NCI-H1417 (cell line): ENCODE data around the gene GABBR1.
"Not testable (repeated sequence)": the region's sequence is repeated elsewhere in the genome, so short reads cannot be mapped to it uniquely, and the experiment has no call there.

Experiments
- DNase-seq, 3 experiments: peaks; one replicate each; lab custom pipeline; 2025; lab: John Stamatoyannopoulos, UW

GABBR1 gene

GRCh38 chr6:29632789-29633533 lies at the start of gene GABBR1:
Gene GABBR1 (minus strand): TSS chr6:29633183. CDS start chr6:29632385, 798 bp downstream.
- DNase-seq = peak; percentile 80 to 95 (median 94)

DNA sequence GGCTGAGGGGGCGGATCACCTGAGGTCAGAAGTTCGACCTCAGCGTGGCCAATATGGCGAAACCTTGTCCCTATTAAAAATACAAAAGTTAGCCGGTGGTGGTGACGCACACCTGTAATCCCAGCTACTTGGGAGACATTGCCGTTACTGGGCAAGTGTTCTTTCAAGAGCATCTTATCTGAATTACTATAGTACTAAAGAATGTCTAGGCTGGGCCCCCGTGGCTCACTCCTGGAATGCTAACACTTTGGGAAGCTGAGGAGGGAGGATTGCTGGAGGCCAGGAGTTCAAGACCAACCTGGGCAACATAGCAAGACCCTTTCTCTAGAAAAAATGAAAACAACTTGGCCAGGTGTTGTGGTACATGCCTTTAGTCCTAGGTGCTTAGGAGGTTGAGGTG lies 48.8 kb upstream of the GABBR1 start:
- no peak for DNase-seq

GRCh38 chr6:29680904-29681303 lies 47.9 kb upstream of the GABBR1 start, which contains the start of gene ZFP57:
Gene ZFP57 (minus strand): TSS chr6:29681152. CDS start chr6:29677003, 4,149 bp downstream.
- no peak for DNase-seq

- DNase-seq = no peak
Measured at GRCh38 chr6:29680416-29680815, 47.4 kb upstream of the GABBR1 start.

DNA sequence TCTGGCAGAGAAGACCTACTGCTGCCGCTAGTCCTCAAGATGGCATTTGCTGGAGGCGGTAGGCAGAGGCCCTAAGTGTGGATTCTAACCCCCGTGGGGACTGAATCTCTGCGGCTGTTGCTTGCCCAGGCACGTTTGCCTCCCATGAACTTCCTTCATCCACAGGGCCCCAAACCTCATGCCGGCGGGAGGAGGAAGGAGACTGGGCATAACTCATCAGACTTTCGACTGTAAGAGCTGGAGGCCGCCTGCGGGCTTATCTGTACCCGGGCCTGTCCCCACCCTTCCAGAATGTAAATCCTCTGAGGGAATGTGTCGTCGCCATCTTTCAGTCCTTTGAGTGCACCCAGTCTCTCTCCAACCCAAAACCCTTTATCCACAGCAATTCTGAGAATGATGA lies 47.0 kb upstream of the GABBR1 start:
- DNase-seq = no peak

GRCh38 chr6:29678114-29678513 lies 45.1 kb upstream of the GABBR1 start:
- no peak for DNase-seq

GRCh38 chr6:29676981-29677601 lies 44.1 kb upstream of the GABBR1 start:
- DNase-seq = peak in 1 of 3 experiments; percentile 6

- DNase-seq = no peak
Measured at GRCh38 chr6:29675561-29675960, 42.6 kb upstream of the GABBR1 start.

DNA sequence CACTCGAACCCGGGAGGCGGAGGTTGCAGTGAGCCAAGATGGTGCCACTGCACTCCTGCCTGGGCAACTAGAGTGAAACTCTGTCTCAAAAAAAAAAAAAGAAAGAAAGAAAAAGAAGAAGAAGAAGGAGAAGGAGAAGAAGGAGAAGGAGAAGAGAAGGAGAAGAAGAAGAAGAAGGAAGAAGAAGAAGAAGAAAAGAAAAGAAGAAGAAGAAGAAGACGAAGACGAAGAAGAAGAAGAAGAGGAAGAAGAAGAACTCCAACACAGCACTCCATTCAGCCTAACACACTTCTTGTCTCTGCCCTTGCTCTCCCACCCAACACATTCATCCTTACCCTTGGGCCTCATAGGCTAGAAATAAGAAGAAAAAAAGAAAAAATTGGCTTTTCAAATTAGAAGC lies 41.0 kb upstream of the GABBR1 start:
- DNase-seq = no peak

DNA sequence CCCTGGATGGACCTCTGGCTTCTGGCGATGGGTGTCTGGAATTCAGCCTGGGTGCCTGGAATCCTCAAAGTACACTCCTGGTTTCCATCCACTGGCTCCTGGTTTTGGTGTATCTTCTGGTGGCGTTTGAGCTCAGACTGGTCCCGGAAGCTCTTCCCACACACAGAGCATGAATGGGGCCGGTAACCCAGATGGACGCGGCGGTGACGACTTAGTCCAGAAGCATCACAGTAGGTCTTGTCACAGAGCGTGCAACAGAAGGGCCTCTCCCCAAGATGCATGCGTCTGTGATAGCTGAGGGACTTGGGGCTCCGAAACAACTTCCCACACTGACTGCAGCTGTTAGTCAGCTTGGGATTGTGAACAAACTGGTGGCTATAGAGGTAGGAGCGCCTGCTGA lies 40.2 kb upstream of the GABBR1 start:
- DNase-seq = no peak

- DNase-seq = not testable (repeated sequence)
Measured at GRCh38 chr6:29672116-29672515, 39.1 kb upstream of the GABBR1 start.

DNA sequence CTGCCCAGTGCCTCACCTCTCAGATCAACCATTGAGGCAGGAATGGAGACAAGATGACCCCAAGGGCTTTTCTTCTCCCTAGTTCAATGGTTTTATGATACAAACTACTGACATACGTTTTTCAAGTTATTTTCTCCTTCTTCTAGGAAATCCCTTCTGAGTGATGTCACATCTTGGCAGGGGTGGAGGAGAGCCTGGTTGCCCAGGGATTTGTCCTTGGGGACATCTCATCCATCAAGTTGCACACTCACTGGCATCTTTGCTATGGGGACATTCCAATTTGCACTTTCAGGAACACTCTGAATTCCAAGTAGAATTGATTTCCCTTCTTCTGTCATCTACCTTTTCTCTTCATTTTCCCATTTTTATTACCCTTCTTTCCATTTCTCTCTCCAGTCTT lies 38.0 kb upstream of the GABBR1 start:
- no peak for DNase-seq

DNA sequence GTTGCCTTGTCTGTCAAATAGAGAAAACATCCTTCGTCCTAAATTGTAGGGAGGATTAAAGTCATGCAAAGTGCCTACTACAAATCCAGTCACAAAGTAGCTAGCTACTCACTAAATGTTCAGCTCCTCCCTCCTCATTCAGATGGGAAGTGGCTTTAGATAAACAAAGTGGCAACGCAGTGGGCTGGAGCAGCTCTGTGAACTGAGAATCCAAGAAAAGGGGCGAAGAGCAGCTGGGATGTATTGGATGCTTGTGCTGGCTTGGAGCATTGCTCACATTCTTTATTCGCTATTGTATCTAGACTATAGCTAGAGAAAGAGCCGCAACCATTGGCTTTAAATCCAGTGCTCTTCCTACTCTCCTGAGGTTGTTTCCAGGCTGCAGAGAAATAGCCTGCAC lies 34.2 kb upstream of the GABBR1 start:
- DNase-seq = no peak

GRCh38 chr6:29666826-29667130 lies 33.8 kb upstream of the GABBR1 start:
- DNase-seq = no peak

- no peak for DNase-seq
Measured at GRCh38 chr6:29665942-29666825, 33.2 kb upstream of the GABBR1 start.

DNA sequence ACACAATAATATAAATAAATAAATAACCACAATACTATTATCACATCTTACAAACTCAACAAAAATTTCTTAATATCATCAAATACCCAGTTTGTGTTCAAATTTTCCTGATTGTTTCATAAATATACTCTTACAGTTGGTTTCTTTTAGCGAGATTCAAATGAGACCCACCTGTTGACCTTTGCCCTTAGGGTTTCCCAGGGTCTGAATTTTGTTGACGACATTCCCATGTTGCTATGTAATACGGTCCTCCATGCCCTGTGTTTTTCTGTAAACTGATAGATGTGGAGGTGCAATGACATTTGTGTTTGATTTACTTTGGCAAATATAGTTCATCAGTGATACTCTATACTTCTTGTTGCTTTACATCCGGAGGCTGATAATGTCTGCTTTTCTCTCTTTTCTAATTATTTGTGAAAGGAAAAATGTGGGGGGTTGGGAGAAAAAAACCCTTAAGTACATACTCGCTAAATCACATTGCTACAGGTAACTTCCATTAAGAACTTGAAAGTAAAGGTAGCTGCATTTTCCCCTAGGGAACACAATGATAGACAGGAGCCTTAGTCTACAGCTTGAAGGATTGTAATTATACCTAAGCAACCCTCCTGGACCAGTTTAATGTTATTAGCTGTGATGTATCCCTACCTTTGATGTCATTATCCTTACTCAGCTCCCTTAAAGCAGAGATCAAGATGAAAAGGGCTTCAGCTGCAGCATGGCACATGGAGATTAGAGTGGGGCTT lies 30.5 kb upstream of the GABBR1 start:
- DNase-seq = no peak

DNA sequence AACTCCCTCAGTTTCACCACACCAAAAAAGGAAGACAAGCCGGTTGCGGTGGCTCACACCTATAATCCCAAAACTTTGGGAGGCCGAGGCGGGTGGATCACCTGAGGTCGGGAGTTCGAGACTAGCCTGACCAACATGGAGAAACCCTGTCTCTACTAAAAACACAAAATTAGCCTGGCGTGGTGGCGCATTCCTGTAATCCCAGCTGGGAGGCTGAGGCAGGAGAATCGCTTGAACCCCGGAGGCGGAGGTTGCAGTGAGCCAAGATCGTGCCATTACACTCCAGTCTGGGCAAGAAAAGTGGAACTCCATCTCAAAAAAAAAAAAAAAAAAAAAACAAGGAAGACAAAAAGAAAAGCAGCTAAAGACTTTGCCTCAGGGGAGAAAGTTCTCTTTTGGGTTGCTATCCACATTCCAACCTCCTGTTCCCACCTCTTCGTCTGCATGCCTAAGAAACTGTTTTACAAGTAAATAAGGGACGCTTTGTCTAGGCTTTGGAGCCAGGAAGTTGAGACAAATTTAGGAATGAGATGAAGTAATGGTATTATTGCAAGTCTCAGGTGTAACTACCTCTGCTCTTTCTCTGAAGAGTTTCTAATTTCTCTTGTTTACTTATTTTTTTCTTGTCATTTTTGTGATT lies 28.6 kb upstream of the GABBR1 start:
- DNase-seq = not testable (repeated sequence)

GRCh38 chr6:29661071-29661470 lies 28.1 kb upstream of the GABBR1 start:
- no peak for DNase-seq

DNA sequence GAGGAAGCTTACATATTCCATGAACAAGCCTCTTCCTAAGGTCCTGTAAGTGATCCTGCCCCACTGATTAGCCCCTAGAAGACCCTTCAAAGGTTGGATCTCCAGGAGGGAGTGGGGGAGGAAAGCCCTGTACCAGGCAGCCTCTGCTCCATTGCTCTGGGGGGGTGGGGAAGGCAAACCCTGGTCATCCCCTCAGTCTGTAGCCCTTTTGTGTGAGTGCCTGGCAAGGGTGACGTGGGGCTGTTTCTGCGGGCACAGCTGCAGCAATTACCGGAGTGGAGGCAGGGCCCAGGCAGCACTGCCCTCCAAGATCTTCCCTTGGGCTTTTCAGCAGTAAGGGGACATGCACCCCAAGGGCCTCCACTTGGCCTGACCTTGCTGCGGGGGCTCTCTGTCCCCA lies 23.8 kb upstream of the GABBR1 start, which contains the start of gene MOG:
MOG (plus strand) TSS at position 295 of the 400 bp plus-strand sequence. CDS start 118 bp downstream, outside the sequence.
- DNase-seq = no peak

GRCh38 chr6:29656157-29656556 lies 23.2 kb upstream of the GABBR1 start:
- no peak for DNase-seq

DNA sequence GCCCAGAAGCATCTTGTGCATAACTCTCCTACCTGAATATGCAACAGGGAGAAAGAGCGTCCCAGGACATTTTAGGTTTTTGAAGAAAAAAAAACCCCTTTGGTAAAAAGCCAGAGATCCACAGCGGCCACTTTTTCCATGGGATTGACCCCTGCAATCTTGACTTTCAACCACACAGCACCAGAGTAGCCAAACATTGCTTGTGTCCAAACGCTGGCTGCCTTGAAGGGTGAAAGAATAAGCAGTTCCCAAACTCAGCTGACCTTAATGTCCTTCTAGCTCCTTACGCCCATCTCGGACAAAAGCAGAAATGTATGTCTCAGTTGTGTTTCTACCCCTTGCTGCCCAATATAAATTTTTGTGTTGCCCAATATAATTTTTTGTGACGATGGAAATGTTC lies 22.7 kb upstream of the GABBR1 start:
- no peak for DNase-seq
